Stimulated activated CD4-positive, alpha-beta T cell treated with anti-CD3 and anti-CD28 coated beads, Interleukin-2, amount 100 ng/mL, for 48 hours (primary cell): ENCODE data around the gene PIGH.
A peak's percentile ranks its signal among the peaks of the same experiment; 100 is the strongest.
"Not testable (repeated sequence)": the region's sequence is repeated elsewhere in the genome, so short reads cannot be mapped to it uniquely, and the experiment has no call there.

Experiments
- DNase-seq, 2 donors: peaks; one replicate each; pipeline ENCODE4 v3.0.0-alpha.2; 2020

PIGH gene

DNA sequence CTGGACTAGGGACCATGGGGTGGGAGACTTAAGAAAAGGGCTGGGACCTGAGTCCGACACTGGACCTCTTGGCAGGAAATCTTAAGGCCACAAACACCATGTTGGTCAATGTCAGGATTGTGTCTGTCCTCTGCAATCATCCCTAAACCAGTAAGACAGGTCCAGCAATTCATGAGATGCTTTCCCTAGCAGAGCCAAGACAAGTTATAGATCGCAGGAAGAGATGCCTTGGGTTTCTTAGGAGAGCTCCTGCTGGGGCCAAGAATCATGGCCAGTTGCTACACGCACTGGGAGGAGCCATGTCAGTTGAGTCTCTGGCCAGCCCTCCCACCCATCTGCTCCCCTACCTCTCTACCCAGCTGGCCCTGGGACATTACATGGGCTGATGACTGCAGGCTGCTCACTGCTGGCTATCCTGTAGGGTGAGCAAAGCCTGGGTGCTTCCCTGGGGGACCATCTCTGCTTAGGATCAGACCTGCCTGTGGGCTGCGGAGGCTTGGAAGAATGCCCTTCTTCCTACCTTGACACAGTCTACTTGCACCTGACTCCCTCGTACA lies 52.8 kb downstream of the PIGH start:
- no peak for DNase-seq

DNA sequence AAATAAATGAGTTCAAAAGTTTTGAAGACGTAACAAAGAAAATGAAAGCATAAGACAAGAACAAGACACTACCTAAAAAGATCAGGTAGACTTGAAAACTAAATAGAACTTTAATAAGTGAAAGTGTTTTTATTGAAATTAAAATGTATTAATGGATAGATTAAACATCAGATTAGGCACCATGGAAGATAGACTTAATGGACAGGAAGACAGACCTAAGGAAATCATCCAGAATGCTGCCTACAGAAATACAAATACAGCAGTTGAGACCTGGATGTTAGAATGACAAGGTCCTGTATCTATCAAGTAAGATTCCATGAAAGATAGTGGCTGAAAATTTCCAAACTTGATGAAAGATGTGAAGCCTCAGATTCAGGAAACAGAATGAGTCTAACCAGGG lies 55.5 kb downstream of the PIGH start:
- DNase-seq = no peak

GRCh38 chr14:67542620-67543019 lies 57.4 kb downstream of the PIGH start:
- DNase-seq = not testable (repeated sequence)

- peak; percentile 11 to 19 for DNase-seq
Measured at GRCh38 chr14:67541448-67542387, 58.4 kb downstream of the PIGH start.
